HepG2 (cell line): Measurements from ENCODE around the gene ARHGAP35.
"Not testable (repeated sequence)": the region's sequence is repeated elsewhere in the genome, so short reads cannot be mapped to it uniquely, and the experiment has no call there.

Source experiments
- BCL6 ChIP-seq: IDR thresholded peaks from 2 replicates; pipeline ENCODE4 v1.6.1; 2016; ENCODE audit warnings: missing genetic modification reagents, missing compliant biosample characterization
- EZH2 ChIP-seq: conservative IDR thresholded peaks from 2 replicates; pipeline ENCODE4 v1.6.1; 2012; ENCODE audit warnings: mild to moderate bottlenecking, low read depth, low read length, moderate library complexity
- KAT7 ChIP-seq: IDR thresholded peaks from 2 replicates; pipeline ENCODE4 v1.6.1; 2018; ENCODE audit warnings: borderline replicate concordance, missing compliant biosample characterization
- POLR2AphosphoS5 ChIP-seq: IDR thresholded peaks from 2 replicates; pipeline ENCODE4 v1.6.1; 2012; ENCODE audit warnings: low read depth, low read length
- ZBTB1 ChIP-seq: sonication (generic); formaldehyde crosslinking; IDR thresholded peaks from 2 replicates; pipeline ENCODE4 v1.4.0; 2020; ENCODE audit warnings: missing genetic modification reagents, borderline replicate concordance
- ZNF274 ChIP-seq: sonication (generic); formaldehyde crosslinking; IDR thresholded peaks from 2 replicates; pipeline ENCODE4 v1.5.1; 2020; ENCODE audit warnings: mild to moderate bottlenecking, missing genetic modification reagents
- ZNF432 ChIP-seq: sonication (generic); formaldehyde crosslinking; IDR thresholded peaks from 2 replicates; pipeline ENCODE4 v1.5.0; 2020; ENCODE audit warnings: missing genetic modification reagents, mild to moderate bottlenecking, borderline replicate concordance
- TF ChIP-seq, protein P1 (sequence below): IDR thresholded peaks from 2 replicates; pipeline ENCODE4 v1.6.1; 2016; ENCODE audit warnings: low read depth, borderline replicate concordance
- TF ChIP-seq, protein P2 (sequence below): sonication (generic); formaldehyde crosslinking; IDR thresholded peaks from 2 replicates; pipeline ENCODE4 v1.5.0; 2020; ENCODE audit warnings: missing genetic modification reagents
- TF ChIP-seq, protein P3 (sequence below): sonication (generic); formaldehyde crosslinking; IDR thresholded peaks from 2 replicates; pipeline ENCODE4 v1.5.0; 2020; ENCODE audit warnings: mild to moderate bottlenecking, missing genetic modification reagents, moderate library complexity
- TF ChIP-seq, protein P4 (sequence below): sonication (generic); formaldehyde crosslinking; IDR thresholded peaks from 2 replicates; pipeline ENCODE4 v1.8.0; 2022; ENCODE audit warnings: mild to moderate bottlenecking, missing genetic modification reagents, borderline replicate concordance

DNA sequence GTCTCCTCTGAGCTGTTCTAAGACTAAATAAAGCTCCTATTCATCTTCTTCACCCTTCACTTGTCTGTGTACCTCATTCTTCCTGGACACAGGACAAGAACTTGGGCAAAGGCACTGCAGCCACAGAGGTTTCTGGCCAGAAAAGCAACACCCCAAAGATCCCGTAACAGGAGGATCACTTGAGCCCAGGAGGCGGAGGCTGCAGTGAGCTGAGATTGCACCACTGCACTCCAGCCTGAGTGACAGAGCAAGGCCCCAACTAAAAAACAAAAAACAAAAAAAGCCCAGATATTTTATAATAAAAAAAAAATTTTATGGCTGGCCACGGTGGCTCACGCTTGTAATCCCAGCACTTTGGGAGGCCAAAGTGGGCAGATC is 38.4 kb upstream of the ARHGAP35 start:
- TF ChIP-seq, protein P1, sequence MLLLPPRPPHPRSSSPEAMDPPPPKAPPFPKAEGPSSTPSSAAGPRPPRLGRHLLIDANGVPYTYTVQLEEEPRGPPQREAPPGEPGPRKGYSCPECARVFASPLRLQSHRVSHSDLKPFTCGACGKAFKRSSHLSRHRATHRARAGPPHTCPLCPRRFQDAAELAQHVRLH: not testable (repeated sequence)
- TF ChIP-seq, protein P2, sequence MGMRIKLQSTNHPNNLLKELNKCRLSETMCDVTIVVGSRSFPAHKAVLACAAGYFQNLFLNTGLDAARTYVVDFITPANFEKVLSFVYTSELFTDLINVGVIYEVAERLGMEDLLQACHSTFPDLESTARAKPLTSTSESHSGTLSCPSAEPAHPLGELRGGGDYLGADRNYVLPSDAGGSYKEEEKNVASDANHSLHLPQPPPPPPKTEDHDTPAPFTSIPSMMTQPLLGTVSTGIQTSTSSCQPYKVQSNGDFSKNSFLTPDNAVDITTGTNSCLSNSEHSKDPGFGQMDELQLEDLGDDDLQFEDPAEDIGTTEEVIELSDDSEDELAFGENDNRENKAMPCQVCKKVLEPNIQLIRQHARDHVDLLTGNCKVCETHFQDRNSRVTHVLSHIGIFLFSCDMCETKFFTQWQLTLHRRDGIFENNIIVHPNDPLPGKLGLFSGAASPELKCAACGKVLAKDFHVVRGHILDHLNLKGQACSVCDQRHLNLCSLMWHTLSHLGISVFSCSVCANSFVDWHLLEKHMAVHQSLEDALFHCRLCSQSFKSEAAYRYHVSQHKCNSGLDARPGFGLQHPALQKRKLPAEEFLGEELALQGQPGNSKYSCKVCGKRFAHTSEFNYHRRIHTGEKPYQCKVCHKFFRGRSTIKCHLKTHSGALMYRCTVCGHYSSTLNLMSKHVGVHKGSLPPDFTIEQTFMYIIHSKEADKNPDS (CRISPR knock-in tag): not testable (repeated sequence)
- TF ChIP-seq BCL6, ZNF274, EZH2, ZBTB1, KAT7, ZNF432, POLR2AphosphoS5: not testable (repeated sequence)
- TF ChIP-seq, protein P3, sequence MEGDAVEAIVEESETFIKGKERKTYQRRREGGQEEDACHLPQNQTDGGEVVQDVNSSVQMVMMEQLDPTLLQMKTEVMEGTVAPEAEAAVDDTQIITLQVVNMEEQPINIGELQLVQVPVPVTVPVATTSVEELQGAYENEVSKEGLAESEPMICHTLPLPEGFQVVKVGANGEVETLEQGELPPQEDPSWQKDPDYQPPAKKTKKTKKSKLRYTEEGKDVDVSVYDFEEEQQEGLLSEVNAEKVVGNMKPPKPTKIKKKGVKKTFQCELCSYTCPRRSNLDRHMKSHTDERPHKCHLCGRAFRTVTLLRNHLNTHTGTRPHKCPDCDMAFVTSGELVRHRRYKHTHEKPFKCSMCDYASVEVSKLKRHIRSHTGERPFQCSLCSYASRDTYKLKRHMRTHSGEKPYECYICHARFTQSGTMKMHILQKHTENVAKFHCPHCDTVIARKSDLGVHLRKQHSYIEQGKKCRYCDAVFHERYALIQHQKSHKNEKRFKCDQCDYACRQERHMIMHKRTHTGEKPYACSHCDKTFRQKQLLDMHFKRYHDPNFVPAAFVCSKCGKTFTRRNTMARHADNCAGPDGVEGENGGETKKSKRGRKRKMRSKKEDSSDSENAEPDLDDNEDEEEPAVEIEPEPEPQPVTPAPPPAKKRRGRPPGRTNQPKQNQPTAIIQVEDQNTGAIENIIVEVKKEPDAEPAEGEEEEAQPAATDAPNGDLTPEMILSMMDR (CRISPR knock-in tag): not testable (repeated sequence)
- TF ChIP-seq, protein P4, sequence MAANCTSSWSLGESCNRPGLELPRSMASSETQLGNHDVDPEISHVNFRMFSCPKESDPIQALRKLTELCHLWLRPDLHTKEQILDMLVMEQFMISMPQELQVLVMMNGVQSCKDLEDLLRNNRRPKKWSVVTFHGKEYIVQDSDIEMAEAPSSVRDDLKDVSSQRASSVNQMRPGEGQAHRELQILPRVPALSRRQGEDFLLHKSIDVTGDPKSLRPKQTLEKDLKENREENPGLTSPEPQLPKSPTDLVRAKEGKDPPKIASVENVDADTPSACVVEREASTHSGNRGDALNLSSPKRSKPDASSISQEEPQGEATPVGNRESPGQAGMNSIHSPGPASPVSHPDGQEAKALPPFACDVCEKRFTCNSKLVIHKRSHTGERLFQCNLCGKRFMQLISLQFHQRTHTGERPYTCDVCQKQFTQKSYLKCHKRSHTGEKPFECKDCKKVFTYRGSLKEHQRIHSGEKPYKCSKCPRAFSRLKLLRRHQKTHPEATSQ (CRISPR knock-in tag): not testable (repeated sequence)
